Peyer's patch (tissue), 4 donors: Measurements from ENCODE around the gene THBS1. TPM values are rescaled to one million over a fixed set of nuclear protein-coding genes. Genes with fewer than 3 reads are reported as not detected.

ENCODE experiments used
- DNase-seq, 3 donors: peaks; one replicate each; pipeline ENCODE4 v3.0.0-alpha.2; 2017 to 2019
- H3K27ac ChIP-seq, 4 donors: fragments of 200-600 bp; sonication (generic); one replicate each; pipeline ENCODE4 v1.5.1; 2016 to 2019
- H3K27me3 ChIP-seq, 2 donors: fragments of 200-600 bp; sonication (generic); one replicate each; pipeline ENCODE4 v1.5.1; 2019
- H3K36me3 ChIP-seq, 3 donors: fragments of 200-600 bp; sonication (generic); one replicate each; pipeline ENCODE4 v1.5.1; 2016 to 2019
- H3K4me1 ChIP-seq, 4 donors: fragments of 200-600 bp; sonication (generic); one replicate each; pipeline ENCODE4 v1.5.1; 2016 to 2019
- H3K4me3 ChIP-seq, 4 donors: fragments of 200-600 bp; sonication (generic); 1 replicate in 3 of 4; 2 replicates in 1 of 4; pipeline ENCODE4 v1.5.1; 2016 to 2019; ENCODE audit warnings: mild to moderate bottlenecking in 1 of 4
- H3K9me3 ChIP-seq, 4 donors: fragments of 200-600 bp; sonication (generic); one replicate each; pipeline ENCODE4 v1.5.1; 2016 to 2019; ENCODE audit warnings: mild to moderate bottlenecking in 1 of 4
- CTCF ChIP-seq, 6 experiments: fragments of 450-650 bp in 4 of 6; fragments of 200-600 bp in 2 of 6; sonication (generic) in 1 of 6; IDR thresholded peaks; one replicate each; pipeline ENCODE4 v1.5.1; 2017 to 2019; ENCODE audit warnings: antibody characterized with exemption in 6 of 6, mild to moderate bottlenecking in 3 of 6, moderate library complexity in 1 of 6
- POLR2A ChIP-seq, 2 donors: fragments of 450-650 bp; IDR thresholded peaks; one replicate each; pipeline ENCODE4 v1.5.1; 2017; ENCODE audit warnings: antibody characterized with exemption in 2 of 2, mild to moderate bottlenecking in 2 of 2, moderate library complexity in 2 of 2
- total RNA-seq, 4 donors: library from RNA; depleted of rRNA; stranded (reverse); fragments of >200 nt; gene quantifications; one replicate each; pipeline ENCODE4 v1.1.0, GENCODE V29; 2016

Gene THBS1
- total RNA-seq, 4 donors from 2014 or later = 68.7 to 784 (median 139) TPM

GRCh38 chr15:39641191-39641889, 60.5 kb downstream of the THBS1 start:
- TF ChIP-seq CTCF (IDR thresholded peaks at IDR 0.05) (peak in 3 of 6 experiments; percentile 38 to 48 (median 45)), POLR2A (IDR thresholded peaks at IDR 0.05) (no peak)
- Histone ChIP-seq H3K36me3 (no peaks in the 10 kb centered on the region), H3K4me3 (no peak overlapping the region), H3K27ac (peak overlapping the region in 2 of 4 donors; percentile 42 to 47), H3K4me1 (peaks cover 0 to 19% (median 0%) of the 10 kb centered on the region in 4 donors), H3K27me3 (no peaks in the 10 kb centered on the region), H3K9me3 (no peaks in the 10 kb centered on the region)
- no peak for DNase-seq

- Histone ChIP-seq H3K9me3 (no peaks in the 10 kb centered on the region), H3K27me3 (no peaks in the 10 kb centered on the region), H3K27ac (peak overlapping the region in 2 of 4 donors; percentile 42 to 47), H3K4me3 (no peak overlapping the region), H3K4me1 (peaks cover 0 to 19% (median 0%) of the 10 kb centered on the region in 4 donors), H3K36me3 (no peaks in the 10 kb centered on the region)
- no peak for DNase-seq
- TF ChIP-seq CTCF (IDR thresholded peaks at IDR 0.05) = no peak
- no peak for TF ChIP-seq POLR2A (IDR thresholded peaks at IDR 0.05)
Measured at GRCh38 chr15:39642011-39642640, 61.2 kb downstream of the THBS1 start.

- H3K4me3 ChIP-seq = no peak overlapping the region
- no peaks in the 10 kb centered on the region for H3K9me3 ChIP-seq
- TF ChIP-seq POLR2A (IDR thresholded peaks at IDR 0.05) (no peak), CTCF (IDR thresholded peaks at IDR 0.05) (no peak)
- H3K27ac ChIP-seq = no peak overlapping the region
- peaks cover 0 to 19% (median 0%) of the 10 kb centered on the region in 4 donors for H3K4me1 ChIP-seq
- H3K36me3 ChIP-seq = no peaks in the 10 kb centered on the region
- no peaks in the 10 kb centered on the region for H3K27me3 ChIP-seq
- DNase-seq = no peak
Measured at GRCh38 chr15:39643727-39644126, 62.8 kb downstream of the THBS1 start.

- no peak overlapping the region for H3K27ac ChIP-seq
- H3K36me3 ChIP-seq = no peaks in the 10 kb centered on the region
- no peak for DNase-seq
- TF ChIP-seq CTCF (IDR thresholded peaks at IDR 0.05) (no peak), POLR2A (IDR thresholded peaks at IDR 0.05) (no peak)
- H3K4me3 ChIP-seq = no peak overlapping the region
- H3K27me3 ChIP-seq = no peaks in the 10 kb centered on the region
- H3K9me3 ChIP-seq = no peaks in the 10 kb centered on the region
- H3K4me1 ChIP-seq = peaks cover 0 to 19% (median 0%) of the 10 kb centered on the region in 4 donors
Measured at GRCh38 chr15:39644136-39644535, 63.3 kb downstream of the THBS1 start.

- DNase-seq = no peak
- peaks cover 0 to 18% (median 0%) of the 10 kb centered on the region in 4 donors for H3K4me1 ChIP-seq
- H3K4me3 ChIP-seq = no peak overlapping the region
Measured at GRCh38 chr15:39645138-39645975, 64.5 kb downstream of the THBS1 start.

More at GRCh38 chr15:39645138-39645975, 64.5 kb downstream of the THBS1 start:
- H3K9me3 ChIP-seq = no peaks in the 10 kb centered on the region
- no peaks in the 10 kb centered on the region for H3K36me3 ChIP-seq
- no peaks in the 10 kb centered on the region for H3K27me3 ChIP-seq
- TF ChIP-seq CTCF (IDR thresholded peaks at IDR 0.05) = no peak
- no peak overlapping the region for H3K27ac ChIP-seq
